Heart left ventricle (tissue), 16 donors: ENCODE results near the gene C1QTNF1. TPM values are rescaled to one million over a fixed set of nuclear protein-coding genes. Genes with fewer than 3 reads are reported as not detected.

Experiments
- ATAC-seq, 4 donors: fragments of 200-7000 bp; cut with Tn5 transposase; one replicate each; pipeline ENCODE4 v1.9.1; 2020 to 2022; ENCODE audit warnings: moderate library complexity in 4 of 4, mild to moderate bottlenecking in 3 of 4, moderate number of reproducible peaks in 1 of 4
- DNase-seq, 5 donors: peaks; one replicate each; pipeline ENCODE4 v3.0.0-alpha.2; 2020
- H3K27ac ChIP-seq, 12 donors: fragments of 200-600 bp; sonication (generic) in 4 of 12; one replicate each; pipeline versions ENCODE4 v1.5.0 to v1.8.0; 2016 to 2022; ENCODE audit warnings: mild to moderate bottlenecking in 2 of 12
- H3K27me3 ChIP-seq, 9 donors: fragments of 200-600 bp; sonication (generic) in 2 of 9; one replicate each; pipeline versions ENCODE4 v1.5.1 to v1.8.0; 2016 to 2022; ENCODE audit warnings: mild to moderate bottlenecking in 3 of 9
- H3K36me3 ChIP-seq, 9 donors: fragments of 200-600 bp; sonication (generic) in 2 of 9; one replicate each; pipeline versions ENCODE4 v1.5.0 to v1.8.0; 2018 to 2022; ENCODE audit warnings: mild to moderate bottlenecking in 2 of 9
- H3K4me1 ChIP-seq, 12 donors: fragments of 200-600 bp; sonication (generic) in 4 of 12; one replicate each; pipeline versions ENCODE4 v1.5.0 to v1.8.0; 2016 to 2022; ENCODE audit warnings: mild to moderate bottlenecking in 3 of 12
- H3K4me3 ChIP-seq, 12 donors: fragments of 200-600 bp; sonication (generic) in 4 of 12; one replicate each; pipeline versions ENCODE4 v1.5.0 to v1.8.0; 2017 to 2022; ENCODE audit warnings: mild to moderate bottlenecking in 9 of 12, moderate library complexity in 4 of 12
- H3K9me3 ChIP-seq, 12 donors: fragments of 200-600 bp; sonication (generic) in 4 of 12; one replicate each; pipeline versions ENCODE4 v1.5.0 to v1.8.0; 2016 to 2022; ENCODE audit warnings: mild to moderate bottlenecking in 1 of 12
- POLR2A ChIP-seq, 2 donors: fragments of 450-650 bp; IDR thresholded peaks; one replicate each; pipeline ENCODE4 v1.6.1; 2017; ENCODE audit warnings: antibody characterized with exemption in 2 of 2, mild to moderate bottlenecking in 2 of 2, moderate library complexity in 2 of 2
- WGBS, 4 donors: extraction: QIAGEN DNeasy Blood & Tissue Kit in 2 of 4; methylation state at CpG; one replicate each; pipeline versions ENCODE4 v1.1.5 to v1.1.7; 2013 to 2018; 5-methylcytosine and 5-hydroxymethylcytosine counted together
- intact Hi-C, 10 donors: fragments of 100-400 bp; cut with DNase I; formaldehyde crosslinking; loops; one replicate each; pipeline versions ENCODE4 v1.11.1 to v1.14.2; 2022
- polyA plus RNA-seq, 2 donors: library from polyadenylated mRNA; stranded (reverse); fragments of 200-250 nt; gene quantifications; one replicate each; pipeline ENCODE4 v1.2.3, GENCODE V29; 2013
- total RNA-seq, 9 donors: library from RNA; depleted of rRNA in 2 of 9; stranded (reverse); fragments of >200 nt in 2 of 9; fragmentation: NEBNext Ultra II Directional in 3 of 9; extraction: Animal tissue kit (Norgen Biotek cat#: 25700) in 3 of 9; gene quantifications; one replicate each; pipeline versions ENCODE4 v1.1.0 to v1.2.4, GENCODE V29; 2016 to 2023
- TF ChIP-seq, protein P1 (sequence below), 12 donors: fragments of 200-600 bp; sonication (generic) in 4 of 12; IDR thresholded peaks; one replicate each; pipeline versions ENCODE4 v1.5.0 to v1.8.0; 2018 to 2022; ENCODE audit warnings: antibody characterized with exemption in 12 of 12, mild to moderate bottlenecking in 5 of 12
- donor health status: ischemic (EF 13 %, LVEDD 7.1; RV severe dilation, severe dysfunction).
- donor health status: healthy with polysubstance abuse.
- donor health status: DM: no; HTN: yes; CAD: no.
- donor health status: DM: no; HTN: no; CAD: no.
- donor health status: ischemic (EF 25% LVEDD 6.9; RV normal size, moderate dysfunction).
- donor health status: ischemic (EF 25% LVEDD 5.7; RV mildly dilated, moderate dysfunction).
- donor health status: healthy.
- donor health status: DM: yes; HTN: yes; CAD: no.
- donor health status: ischemic (EF 35%, LVEDD 5.7; RV mildly dilated, moderate dysfunction).
- donor health status: nonischemic (EF 11% LVEDD 7.7; RV severe dilation, severe dysfunction).
- donor health status: DM: yes; HTN: yes; CAD: no.
- donor health status: PGD.
- donor health status: ischemic (EF 29% LVEDD 5.4; RV normal size, mild dysfunction).
- donor health status: nonischemic (EF 23%, LVEDD 6.1; RV moderate dilation, normal function).

C1QTNF1 gene
- total and polyA plus RNA-seq, 11 donors, result 37.0 to 406 (median 85.5) TPM

DNA sequence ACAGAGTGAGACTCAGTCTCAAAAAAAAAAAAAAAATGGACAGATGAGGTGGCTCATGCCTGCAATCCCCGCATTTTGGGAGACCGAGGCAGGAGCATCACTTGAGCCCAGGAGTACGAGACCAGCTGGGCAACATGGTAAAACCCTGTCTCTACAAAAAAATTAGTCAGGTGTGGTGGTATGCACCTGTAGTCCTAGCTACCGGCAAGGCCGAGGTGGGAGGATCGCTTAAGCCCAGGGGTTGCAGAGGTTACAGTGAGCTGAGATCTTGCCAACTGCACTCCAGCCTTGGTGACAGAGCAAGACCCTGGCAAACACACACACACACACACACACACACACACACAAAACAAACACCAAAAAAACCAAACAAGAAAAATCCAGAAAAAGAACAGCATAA lies 43.0 kb downstream of the C1QTNF1 start:
- intact Hi-C loops, result no loop called here
- Histone ChIP-seq H3K9me3 (no peaks in the 10 kb centered on the region), H3K36me3 (no peaks in the 10 kb centered on the region), H3K4me3 (no peak overlapping the region), H3K4me1 (peaks cover 0 to 3% (median 0%) of the 10 kb centered on the region in 12 donors), H3K27ac (no peak overlapping the region), H3K27me3 (no peaks in the 10 kb centered on the region)
- DNase-seq (no peak), ATAC-seq (no peak)
- 85 to 90% (median 88%) methylated on average over 6 of the region's 6 CpGs for WGBS, 4 donors
- TF ChIP-seq POLR2A (IDR thresholded peaks at IDR 0.05), result no peak
- TF ChIP-seq, protein P1, sequence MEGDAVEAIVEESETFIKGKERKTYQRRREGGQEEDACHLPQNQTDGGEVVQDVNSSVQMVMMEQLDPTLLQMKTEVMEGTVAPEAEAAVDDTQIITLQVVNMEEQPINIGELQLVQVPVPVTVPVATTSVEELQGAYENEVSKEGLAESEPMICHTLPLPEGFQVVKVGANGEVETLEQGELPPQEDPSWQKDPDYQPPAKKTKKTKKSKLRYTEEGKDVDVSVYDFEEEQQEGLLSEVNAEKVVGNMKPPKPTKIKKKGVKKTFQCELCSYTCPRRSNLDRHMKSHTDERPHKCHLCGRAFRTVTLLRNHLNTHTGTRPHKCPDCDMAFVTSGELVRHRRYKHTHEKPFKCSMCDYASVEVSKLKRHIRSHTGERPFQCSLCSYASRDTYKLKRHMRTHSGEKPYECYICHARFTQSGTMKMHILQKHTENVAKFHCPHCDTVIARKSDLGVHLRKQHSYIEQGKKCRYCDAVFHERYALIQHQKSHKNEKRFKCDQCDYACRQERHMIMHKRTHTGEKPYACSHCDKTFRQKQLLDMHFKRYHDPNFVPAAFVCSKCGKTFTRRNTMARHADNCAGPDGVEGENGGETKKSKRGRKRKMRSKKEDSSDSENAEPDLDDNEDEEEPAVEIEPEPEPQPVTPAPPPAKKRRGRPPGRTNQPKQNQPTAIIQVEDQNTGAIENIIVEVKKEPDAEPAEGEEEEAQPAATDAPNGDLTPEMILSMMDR (IDR thresholded peaks at IDR 0.05), result no peak

DNA sequence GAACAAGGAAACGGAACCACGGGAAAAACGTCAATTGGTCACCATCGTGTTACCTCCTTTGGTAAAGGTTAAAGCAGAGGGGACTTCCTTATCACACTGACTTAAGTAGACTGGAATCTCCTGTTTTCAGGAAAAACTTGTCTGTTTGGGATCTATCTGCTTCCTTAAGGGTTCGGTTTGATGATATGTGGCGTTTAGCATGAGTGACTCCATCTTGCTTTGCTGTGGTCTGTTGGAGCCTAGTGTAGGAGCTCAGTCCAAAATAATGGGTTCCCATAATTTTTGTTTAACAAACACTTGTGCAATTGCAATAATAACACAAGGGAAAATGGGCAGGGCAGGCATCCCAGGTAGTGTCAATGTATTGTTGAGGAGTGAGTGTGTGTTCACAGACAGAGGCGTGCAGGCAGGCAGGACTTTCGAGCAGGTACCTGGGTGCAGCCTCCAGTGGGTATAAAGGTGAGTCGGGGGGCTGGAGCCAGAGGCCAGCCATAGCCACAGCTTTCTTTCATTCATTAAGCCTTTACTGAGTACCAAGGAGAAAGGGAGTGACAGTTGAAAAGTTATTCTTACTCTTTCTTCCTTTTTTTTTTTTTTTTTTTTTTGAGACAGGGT lies 46.4 kb downstream of the C1QTNF1 start:
- intact Hi-C loops, result no loop called here
- no peak for TF ChIP-seq POLR2A (IDR thresholded peaks at IDR 0.05)
- TF ChIP-seq, protein P1 (IDR thresholded peaks at IDR 0.05), result no peak
- H3K4me3 ChIP-seq, result no peak overlapping the region
- no peak overlapping the region for H3K27ac ChIP-seq
- WGBS, 4 donors, result 74 to 81% (median 78%) methylated on average over 9 of the region's 9 CpGs
- no peaks in the 10 kb centered on the region for H3K9me3 ChIP-seq
- H3K27me3 ChIP-seq, result no peaks in the 10 kb centered on the region
- H3K36me3 ChIP-seq, result no peaks in the 10 kb centered on the region
- DNase-seq (no peak), ATAC-seq (no peak)
- H3K4me1 ChIP-seq, result peaks cover 0 to 10% (median 3%) of the 10 kb centered on the region in 12 donors

DNA sequence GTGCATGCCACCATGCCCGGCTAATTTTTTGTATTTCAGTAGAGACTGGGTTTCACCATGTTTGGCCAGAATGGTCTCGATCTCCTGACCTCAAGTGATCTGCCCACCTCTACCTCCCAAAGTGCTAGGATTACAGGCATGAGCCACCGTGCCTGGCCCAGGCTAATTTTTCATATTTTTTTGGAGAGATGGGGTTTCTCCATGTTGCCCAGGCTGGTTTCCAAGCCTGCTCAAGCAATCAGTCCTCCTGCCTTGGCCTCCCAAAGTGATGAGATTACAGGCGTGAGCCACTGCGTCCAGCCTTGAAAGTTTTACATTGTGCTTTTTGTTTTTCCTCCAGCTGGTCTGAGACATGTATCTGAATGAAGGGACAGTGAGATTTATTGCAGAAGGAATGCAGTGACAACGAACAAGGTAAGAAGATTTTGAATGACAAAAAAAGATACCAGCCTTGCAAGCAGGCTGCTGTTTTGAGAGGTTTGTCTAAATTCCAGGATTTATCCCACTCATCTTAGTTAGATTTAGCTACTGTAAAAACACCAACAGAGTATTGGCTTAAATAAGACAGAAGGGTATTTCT lies 47.3 kb downstream of the C1QTNF1 start:
- 88 to 92% (median 90%) methylated on average over 6 of the region's 6 CpGs for WGBS, 4 donors
- TF ChIP-seq, protein P1 (IDR thresholded peaks at IDR 0.05), result no peak
- TF ChIP-seq POLR2A (IDR thresholded peaks at IDR 0.05), result no peak
- ATAC-seq (no peak), DNase-seq (no peak)
- H3K36me3 ChIP-seq, result no peaks in the 10 kb centered on the region
- H3K27me3 ChIP-seq, result no peaks in the 10 kb centered on the region
- no peak overlapping the region for H3K27ac ChIP-seq
- no peaks in the 10 kb centered on the region for H3K9me3 ChIP-seq
- peaks cover 0 to 19% (median 11%) of the 10 kb centered on the region in 12 donors for H3K4me1 ChIP-seq
- no peak overlapping the region for H3K4me3 ChIP-seq
- intact Hi-C loops, result no loop called here

DNA sequence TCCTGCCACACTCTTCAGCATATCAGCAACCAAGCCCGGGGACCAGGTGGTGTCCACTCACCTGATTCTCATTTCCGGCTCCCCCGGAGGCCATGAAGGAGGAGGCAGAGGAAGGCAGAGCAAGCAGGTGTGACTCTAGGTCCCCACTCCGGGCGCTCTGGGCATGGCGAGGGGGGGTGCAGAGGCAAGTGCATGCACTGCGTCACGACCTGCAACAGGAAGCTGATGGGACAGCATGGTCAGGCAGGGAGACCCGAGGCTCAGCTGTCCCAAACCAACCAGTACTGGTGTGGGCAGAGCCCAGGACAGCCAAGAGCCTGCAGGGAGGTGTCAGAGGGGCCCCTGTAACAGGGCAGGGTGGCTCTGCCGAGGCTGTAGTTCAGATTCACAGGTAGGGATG lies 48.6 kb downstream of the C1QTNF1 start:
- ATAC-seq, result no peak
- no peak for DNase-seq
- 86 to 94% (median 89%) methylated on average over 4 to 10 of the region's 10 CpGs for WGBS, 4 donors
- Histone ChIP-seq H3K36me3 (peaks cover 0 to 4% (median 2%) of the 10 kb centered on the region in 9 donors), H3K27ac (no peak overlapping the region), H3K9me3 (no peaks in the 10 kb centered on the region), H3K4me1 (peaks cover 0 to 25% (median 14%) of the 10 kb centered on the region in 12 donors), H3K27me3 (no peaks in the 10 kb centered on the region), H3K4me3 (no peak overlapping the region)
- TF ChIP-seq, protein P1 (IDR thresholded peaks at IDR 0.05), result no peak
- no peak for TF ChIP-seq POLR2A (IDR thresholded peaks at IDR 0.05)
- intact Hi-C loops, result no loop called here
